Measurements from ENCODE around the gene GPR132.

GRCh38 chr14:105007593-105008264 is 57.5 kb downstream of the GPR132 start:
- TF ChIP-seq PHB2 (IDR thresholded peaks at IDR 0.05; ENCODE audit: partially characterized antibody) (no peak), NFE2L2 (IDR thresholded peaks at IDR 0.05; ENCODE audit: low read length) (no peak), FOSL1 (CRISPR knock-in tag; IDR thresholded peaks at IDR 0.05; ENCODE audit: borderline replicate concordance) (no peak), GABPA (IDR thresholded peaks at IDR 0.05; ENCODE audit: low read depth, low read length) (no peak), GABPA (CRISPR knock-in tag; IDR thresholded peaks at IDR 0.05; ENCODE audit: low read depth) (no peak), POLR2A (IDR thresholded peaks at IDR 0.05; ENCODE audit: insufficient read depth in 1 of 2, low read depth in 2 of 2, low read length in 2 of 2) (no peak; a peak in 1 of 4 replicates), ZNF777 (CRISPR knock-in tag; IDR thresholded peaks at IDR 0.05) (no peak)

Measured in HepG2 (cell line).